HS-5 (cell line): ENCODE data around the gene CDHR5.

Source experiments
- DNase-seq: peaks from one replicate; pipeline ENCODE4 v3.0.0-alpha.2; 2012; ENCODE audit warnings: low read depth

The CDHR5 gene

DNA sequence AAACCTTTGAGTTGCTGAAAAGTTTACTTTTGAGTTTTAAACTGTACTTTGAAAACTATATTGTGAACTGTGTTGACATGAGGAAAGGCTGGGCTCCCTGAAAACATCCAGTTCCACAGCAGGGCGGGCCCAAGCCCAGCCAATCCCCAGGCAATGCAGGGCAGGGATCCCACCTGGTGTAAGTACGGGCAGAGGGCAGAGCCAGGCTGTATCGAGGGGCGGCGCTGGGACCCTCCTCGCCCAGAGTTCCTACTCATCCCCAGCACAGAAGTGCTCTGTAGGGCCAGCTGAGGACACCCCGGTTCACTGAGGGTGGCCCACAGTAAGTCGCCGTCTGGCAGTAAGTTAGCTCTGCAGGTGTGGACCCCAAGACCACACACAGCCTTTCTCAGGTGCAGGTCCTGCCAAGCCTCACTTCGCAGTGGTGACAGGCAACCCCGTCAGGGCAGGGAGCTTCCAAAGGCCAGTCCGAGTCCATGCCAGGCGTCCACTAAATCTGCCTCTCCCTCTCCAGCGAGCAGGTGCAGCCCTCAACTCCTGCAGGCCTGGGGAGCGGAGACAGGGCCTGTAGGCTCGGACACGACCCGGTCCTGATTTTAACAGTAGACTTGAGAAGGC lies 57.6 kb downstream of the CDHR5 start:
- DNase-seq = no peak
